Prostate gland (tissue), 2 donors: Measurements from ENCODE around the gene ARHGEF4. TPM values are rescaled to one million over a fixed set of nuclear protein-coding genes. Genes with fewer than 3 reads are reported as not detected.

Experiments used
- DNase-seq: peaks from one replicate; pipeline ENCODE4 v3.0.0-alpha.2; 2019; ENCODE audit warnings: low spot score
- H3K27ac ChIP-seq, 2 donors: fragments of 200-600 bp; sonication (generic); 2 replicates each; pipeline ENCODE4 v1.5.1; 2017 to 2019
- H3K27me3 ChIP-seq: fragments of 200-600 bp; sonication (generic); replicated peaks from 2 replicates; pipeline ENCODE4 v1.5.1; 2019; ENCODE audit not compliant: insufficient read depth
- H3K36me3 ChIP-seq, 2 donors: fragments of 200-600 bp; sonication (generic); 1 replicate in 1 of 2; 2 replicates in 1 of 2; pipeline versions ENCODE4 v1.5.1 to v1.8.1; 2017 to 2019
- H3K4me1 ChIP-seq: fragments of 200-600 bp; sonication (generic); replicated peaks from 2 replicates; pipeline ENCODE4 v1.5.1; 2019
- H3K4me3 ChIP-seq, 2 donors: fragments of 200-600 bp; sonication (generic); 2 replicates each; pipeline ENCODE4 v1.5.1; 2017 to 2019
- H3K9me3 ChIP-seq: fragments of 200-600 bp; sonication (generic); 2 replicates; pipeline ENCODE4 v1.5.1; 2017
- POLR2A ChIP-seq: fragments of 450-650 bp; IDR thresholded peaks from one replicate; pipeline ENCODE4 v1.6.1; 2016; ENCODE audit warnings: antibody characterized with exemption, mild to moderate bottlenecking
- POLR2AphosphoS5 ChIP-seq: sonication (generic); formaldehyde crosslinking; IDR thresholded peaks from one replicate; pipeline ENCODE4 v1.6.1; 2017; ENCODE audit warnings: antibody characterized with exemption
- WGBS: methylation state at CpG from one replicate; pipeline ENCODE4 v1.1.5; 2018; 5-methylcytosine and 5-hydroxymethylcytosine counted together
- intact Hi-C: fragments of 100-400 bp; cut with DNase I; formaldehyde crosslinking; loops from one replicate; pipeline ENCODE4 v1.14.2; 2022
- total RNA-seq, 2 donors: library from RNA; depleted of rRNA; stranded (reverse); fragments of >200 nt; gene quantifications; one replicate each; pipeline ENCODE4 v1.1.0, GENCODE V29; 2016
- TF ChIP-seq, protein P1 (sequence below), 4 experiments: fragments of 200-600 bp in 2 of 4; fragments of 450-650 bp in 2 of 4; sonication (generic) in 2 of 4; IDR thresholded peaks; 1 replicate in 3 of 4; 2 replicates in 1 of 4; pipeline ENCODE4 v1.5.1; 2016 to 2019; ENCODE audit warnings: antibody characterized with exemption in 4 of 4, mild to moderate bottlenecking in 2 of 4, moderate library complexity in 2 of 4

The ARHGEF4 gene
- total RNA-seq, 2 donors from 2014 or later: 9.6 to 56.0 TPM

DNA sequence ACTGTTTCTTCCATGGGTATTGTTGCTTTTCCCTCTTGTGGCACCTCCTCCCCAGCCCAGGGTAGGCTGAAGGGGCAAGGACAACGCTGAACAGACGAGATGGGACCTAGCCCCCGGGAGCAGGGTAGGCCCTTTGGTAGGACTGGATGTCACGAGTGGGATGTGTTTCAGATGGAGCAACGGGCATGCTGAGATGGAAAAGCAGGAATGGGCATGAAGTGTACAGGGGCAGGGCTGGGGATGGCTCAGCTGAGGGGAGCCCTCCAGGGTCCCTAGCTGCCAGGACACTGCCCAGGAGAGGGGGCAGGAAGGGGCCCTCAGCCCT is 33.4 kb downstream of the ARHGEF4 start:
- no peak for DNase-seq
- H3K4me3 ChIP-seq: no peak overlapping the region
- intact Hi-C loops: no loop called here
- 74% methylated on average over 5 of the region's 5 CpGs for WGBS
- no peaks in the 10 kb centered on the region for H3K9me3 ChIP-seq
- H3K4me1 ChIP-seq: no peaks in the 10 kb centered on the region
- H3K36me3 ChIP-seq: no peaks in the 10 kb centered on the region
- no peak overlapping the region for H3K27ac ChIP-seq
- TF ChIP-seq, protein P1, sequence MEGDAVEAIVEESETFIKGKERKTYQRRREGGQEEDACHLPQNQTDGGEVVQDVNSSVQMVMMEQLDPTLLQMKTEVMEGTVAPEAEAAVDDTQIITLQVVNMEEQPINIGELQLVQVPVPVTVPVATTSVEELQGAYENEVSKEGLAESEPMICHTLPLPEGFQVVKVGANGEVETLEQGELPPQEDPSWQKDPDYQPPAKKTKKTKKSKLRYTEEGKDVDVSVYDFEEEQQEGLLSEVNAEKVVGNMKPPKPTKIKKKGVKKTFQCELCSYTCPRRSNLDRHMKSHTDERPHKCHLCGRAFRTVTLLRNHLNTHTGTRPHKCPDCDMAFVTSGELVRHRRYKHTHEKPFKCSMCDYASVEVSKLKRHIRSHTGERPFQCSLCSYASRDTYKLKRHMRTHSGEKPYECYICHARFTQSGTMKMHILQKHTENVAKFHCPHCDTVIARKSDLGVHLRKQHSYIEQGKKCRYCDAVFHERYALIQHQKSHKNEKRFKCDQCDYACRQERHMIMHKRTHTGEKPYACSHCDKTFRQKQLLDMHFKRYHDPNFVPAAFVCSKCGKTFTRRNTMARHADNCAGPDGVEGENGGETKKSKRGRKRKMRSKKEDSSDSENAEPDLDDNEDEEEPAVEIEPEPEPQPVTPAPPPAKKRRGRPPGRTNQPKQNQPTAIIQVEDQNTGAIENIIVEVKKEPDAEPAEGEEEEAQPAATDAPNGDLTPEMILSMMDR (IDR thresholded peaks at IDR 0.05): no peak
- no peak for TF ChIP-seq POLR2A
- TF ChIP-seq POLR2AphosphoS5: no peak
- H3K27me3 ChIP-seq: no peaks in the 10 kb centered on the region

DNA sequence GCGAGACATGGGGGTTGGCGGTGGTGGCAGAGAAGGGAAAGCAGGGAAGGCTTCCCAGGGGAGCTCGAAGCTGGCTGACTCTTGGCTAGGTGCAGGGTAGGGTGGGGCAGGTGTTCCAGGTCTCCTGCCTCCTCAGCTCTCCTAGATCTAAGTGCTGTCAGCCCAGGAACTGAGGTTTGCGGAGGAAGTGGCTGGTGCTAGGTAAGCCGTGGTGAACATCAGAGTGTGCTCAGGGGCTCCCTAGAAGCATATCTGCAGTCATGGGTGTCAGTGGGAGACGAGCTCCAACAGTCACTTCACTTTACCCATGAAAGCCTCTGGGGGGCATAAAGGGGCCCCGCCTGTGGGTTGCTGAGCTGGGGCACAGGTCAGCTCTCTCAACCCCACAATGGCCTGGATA is 34.1 kb downstream of the ARHGEF4 start:
- 83% methylated on average over 7 of the region's 7 CpGs for WGBS
- no peak for DNase-seq
- TF ChIP-seq POLR2A (no peak), POLR2AphosphoS5 (no peak)
- TF ChIP-seq, protein P1 (IDR thresholded peaks at IDR 0.05): no peak
- Histone ChIP-seq H3K27ac (no peak overlapping the region), H3K36me3 (no peaks in the 10 kb centered on the region), H3K27me3 (no peaks in the 10 kb centered on the region), H3K9me3 (no peaks in the 10 kb centered on the region), H3K4me1 (no peaks in the 10 kb centered on the region), H3K4me3 (no peak overlapping the region)
- intact Hi-C loops: no loop called here

- 65% methylated on average over 20 of the region's 20 CpGs for WGBS
- no peaks in the 10 kb centered on the region for H3K27me3 ChIP-seq
- H3K9me3 ChIP-seq: no peaks in the 10 kb centered on the region
- no peak for TF ChIP-seq POLR2AphosphoS5
- no peak for TF ChIP-seq POLR2A
- TF ChIP-seq, protein P1 (IDR thresholded peaks at IDR 0.05): no peak
- DNase-seq: no peak
- no peaks in the 10 kb centered on the region for H3K36me3 ChIP-seq
- no peak overlapping the region for H3K27ac ChIP-seq
- no peak overlapping the region for H3K4me3 ChIP-seq
- intact Hi-C loops: no loop called here
- H3K4me1 ChIP-seq: no peaks in the 10 kb centered on the region
Observed at GRCh38 chr2:130871843-130872740, 35.4 kb downstream of the ARHGEF4 start.

DNA sequence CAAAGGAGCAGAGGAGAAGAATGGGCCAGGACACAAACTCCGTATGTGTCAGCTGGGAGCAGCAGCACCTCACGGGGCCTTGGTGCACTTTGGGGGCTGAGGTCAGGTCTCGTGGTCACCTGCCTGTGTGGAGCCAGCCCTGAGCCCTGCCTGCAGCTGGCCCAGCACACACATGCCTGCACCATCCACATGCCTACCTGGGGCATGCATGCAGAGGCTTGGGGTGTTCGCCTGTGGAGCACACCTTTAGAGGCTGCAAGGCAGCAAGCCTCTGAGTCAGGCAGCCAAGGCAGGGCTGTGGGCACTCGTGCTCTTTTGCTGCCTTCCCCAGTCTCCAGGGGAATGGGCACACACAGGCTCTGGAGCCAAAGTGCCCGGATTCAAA is 36.0 kb downstream of the ARHGEF4 start:
- H3K27ac ChIP-seq: no peak overlapping the region
- DNase-seq: no peak
- H3K4me1 ChIP-seq: no peaks in the 10 kb centered on the region
- H3K9me3 ChIP-seq: no peaks in the 10 kb centered on the region
- WGBS: 85% methylated on average over 6 of the region's 6 CpGs
- intact Hi-C loops: loop anchor here (1.0 kb wide), 1 partner anchor 74 kb away; no protein-coding TSS in a partner anchor
- no peak overlapping the region for H3K4me3 ChIP-seq
- H3K36me3 ChIP-seq: no peaks in the 10 kb centered on the region
- TF ChIP-seq, protein P1 (IDR thresholded peaks at IDR 0.05): no peak
- no peak for TF ChIP-seq POLR2AphosphoS5
- no peak for TF ChIP-seq POLR2A
- H3K27me3 ChIP-seq: no peaks in the 10 kb centered on the region
